ENCODE data around the gene DBNDD2. TPM values are rescaled to one million over a fixed set of nuclear protein-coding genes. Genes with fewer than 3 reads are reported as not detected.

Gene DBNDD2
- total RNA-seq, 2 donors from 2014 or later, result 119 to 141 TPM

GRCh38 chr20:45373353-45374100 is 34.6 kb upstream of the DBNDD2 start:
- intact Hi-C loops (cut with DNase I), result loop anchor here (2.0 to 5.0 kb wide), 3 partner anchors 33 to 56 kb away; partner anchors contain the start of gene DBNDD2 (in 1 of the 2)
- DNase-seq (ENCODE audit: low spot score), result peak; percentile 96

- intact Hi-C loops (cut with DNase I), result loop anchor here in 1 of 2 donors (5.0 kb wide), 2 partner anchors 33 to 57 kb away; partner anchors contain the start of gene DBNDD2
- no peak for DNase-seq (ENCODE audit: low spot score)
Observed at GRCh38 chr20:45374101-45374467, 34.0 kb upstream of the DBNDD2 start.

GRCh38 chr20:45374966-45375365 is 33.1 kb upstream of the DBNDD2 start:
- intact Hi-C loops (cut with DNase I), result loop anchor here in 1 of 2 donors (5.0 kb wide), 2 partner anchors 32 to 58 kb away; partner anchors contain the start of gene DBNDD2
- no peak for DNase-seq (ENCODE audit: low spot score)

GRCh38 chr20:45377269-45377668 is 30.8 kb upstream of the DBNDD2 start:
- intact Hi-C loops (cut with DNase I), result no loop called here
- no peak for DNase-seq (ENCODE audit: low spot score)

- DNase-seq (ENCODE audit: low spot score), result no peak
- intact Hi-C loops (cut with DNase I), result no loop called here
Observed at GRCh38 chr20:45378191-45378590, 29.9 kb upstream of the DBNDD2 start, which contains the start of gene TP53TG5. Gene TP53TG5, minus strand, starts transcription at chr20:45378325. Its CDS starts 89 bp downstream, at chr20:45378236.

GRCh38 chr20:45387274-45387673 is 20.8 kb upstream of the DBNDD2 start:
- intact Hi-C loops (cut with DNase I), result no loop called here

GRCh38 chr20:45390931-45391330 is 17.2 kb upstream of the DBNDD2 start:
- no peak for DNase-seq (ENCODE audit: low spot score)
- intact Hi-C loops (cut with DNase I), result no loop called here

More at GRCh38 chr20:45387274-45387673, 20.8 kb upstream of the DBNDD2 start:
- DNase-seq (ENCODE audit: low spot score), result no peak

GRCh38 chr20:45391559-45391958 is 16.5 kb upstream of the DBNDD2 start:
- no peak for DNase-seq (ENCODE audit: low spot score)
- intact Hi-C loops (cut with DNase I), result no loop called here

- intact Hi-C loops (cut with DNase I), result no loop called here
- DNase-seq (ENCODE audit: low spot score), result no peak
Observed at GRCh38 chr20:45392733-45393132, 15.4 kb upstream of the DBNDD2 start.

GRCh38 chr20:45394221-45395113 is 13.6 kb upstream of the DBNDD2 start:
- intact Hi-C loops (cut with DNase I), result no loop called here
- no peak for DNase-seq (ENCODE audit: low spot score)

GRCh38 chr20:45395114-45395415 is 13.0 kb upstream of the DBNDD2 start:
- DNase-seq (ENCODE audit: low spot score), result no peak
- intact Hi-C loops (cut with DNase I), result no loop called here

- no peak for DNase-seq (ENCODE audit: low spot score)
- intact Hi-C loops (cut with DNase I), result no loop called here
Observed at GRCh38 chr20:45399018-45399417, 9.1 kb upstream of the DBNDD2 start.

- intact Hi-C loops (cut with DNase I), result no loop called here
- no peak for DNase-seq (ENCODE audit: low spot score)
Observed at GRCh38 chr20:45400346-45401031, 7.6 kb upstream of the DBNDD2 start.

GRCh38 chr20:45402946-45403345 is 5.1 kb upstream of the DBNDD2 start:
- intact Hi-C loops (cut with DNase I), result no loop called here
- no peak for DNase-seq (ENCODE audit: low spot score)

- intact Hi-C loops (cut with DNase I), result no loop called here
- no peak for DNase-seq (ENCODE audit: low spot score)
Observed at GRCh38 chr20:45404438-45404837, 3.7 kb upstream of the DBNDD2 start.

GRCh38 chr20:45405571-45406259 is 2.4 kb upstream of the DBNDD2 start:
- intact Hi-C loops (cut with DNase I), result loop anchor here (2.0 to 5.0 kb wide), 2 partner anchors 33 kb away; no protein-coding TSS in a partner anchor
- peak; percentile 86 for DNase-seq (ENCODE audit: low spot score)

- intact Hi-C loops (cut with DNase I), result loop anchor here (2.0 to 5.0 kb wide), 2 partner anchors 34 kb away; no protein-coding TSS in a partner anchor
- peak; percentile 94 for DNase-seq (ENCODE audit: low spot score)
Observed at GRCh38 chr20:45406260-45407066, 1.6 kb upstream of the DBNDD2 start.

Data from posterior vena cava (tissue), 2 donors.